Activated CD4-positive, alpha-beta T cell treated with anti-CD3 and anti-CD28 coated beads, Interleukin-2, amount 50 U/mL, for 48 hours (primary cell): ENCODE results near the gene TARS2.

ENCODE experiments used
- DNase-seq, 2 experiments: peaks; one replicate each; pipeline ENCODE4 v3.0.0-alpha.2; 2020

Gene TARS2

GRCh38 chr1:150543500-150544143 lies 56.4 kb downstream of the TARS2 start:
- DNase-seq: no peak

- no peak for DNase-seq
These were observed 57.0 kb downstream of the TARS2 start for GRCh38 chr1:150544204-150544603.

- DNase-seq: no peak
These were observed 58.3 kb downstream of the TARS2 start for GRCh38 chr1:150545486-150546032.

GRCh38 chr1:150546294-150546937 lies 59.2 kb downstream of the TARS2 start:
- DNase-seq: no peak

GRCh38 chr1:150548324-150548631 lies 61.1 kb downstream of the TARS2 start:
- DNase-seq: no peak

GRCh38 chr1:150548632-150549495 lies 61.6 kb downstream of the TARS2 start, which contains the start of gene ADAMTSL4:
ADAMTSL4 (plus strand) TSS chr1:150549408; CDS start chr1:150552289, 2,881 bp downstream.
- DNase-seq: peak; percentile 54 to 55

- DNase-seq: no peak
These were observed 62.4 kb downstream of the TARS2 start for GRCh38 chr1:150549496-150550221.

GRCh38 chr1:150550222-150551050 lies 63.2 kb downstream of the TARS2 start:
- no peak for DNase-seq

- no peak for DNase-seq
These were observed 64.0 kb downstream of the TARS2 start for GRCh38 chr1:150551051-150551783.

- no peak for DNase-seq
These were observed 64.5 kb downstream of the TARS2 start for GRCh38 chr1:150551784-150552127.

- DNase-seq: no peak
These were observed 65.1 kb downstream of the TARS2 start for GRCh38 chr1:150552128-150552910.

GRCh38 chr1:150552911-150553289 lies 65.7 kb downstream of the TARS2 start:
- DNase-seq: no peak

GRCh38 chr1:150553392-150554085 lies 66.3 kb downstream of the TARS2 start:
- no peak for DNase-seq

- no peak for DNase-seq
These were observed 66.8 kb downstream of the TARS2 start for GRCh38 chr1:150554086-150554452.

GRCh38 chr1:150555198-150555970 lies 68.2 kb downstream of the TARS2 start:
- no peak for DNase-seq

GRCh38 chr1:150555971-150556865 lies 69.0 kb downstream of the TARS2 start:
- no peak for DNase-seq

GRCh38 chr1:150557065-150557600 lies 69.9 kb downstream of the TARS2 start:
- no peak for DNase-seq
